ENCODE results near the gene ELFN2. TPM values are rescaled to one million over a fixed set of nuclear protein-coding genes. Genes with fewer than 3 reads are reported as not detected.
A peak's percentile ranks its signal among the peaks of the same experiment; 100 is the strongest.
"Not testable (repeated sequence)": the region's sequence is repeated elsewhere in the genome, so short reads cannot be mapped to it uniquely, and the experiment has no call there.

ELFN2 gene
- total RNA-seq, 2 donors from 2014 or later = not detected

- H3K4me3 ChIP-seq = no peak overlapping the region
- no peaks in the 10 kb centered on the region for H3K4me1 ChIP-seq
- no peak for DNase-seq (ENCODE audit: low spot score)
- H3K9me3 ChIP-seq = no peaks in the 10 kb centered on the region
- no peaks in the 10 kb centered on the region for H3K36me3 ChIP-seq
- no peak for TF ChIP-seq CTCF (IDR thresholded peaks at IDR 0.05)
- H3K27ac ChIP-seq = no peak overlapping the region
- no peaks in the 10 kb centered on the region for H3K27me3 ChIP-seq
Measured at GRCh38 chr22:37402184-37402506, 25.1 kb downstream of the ELFN2 start.

- H3K27me3 ChIP-seq = no peaks in the 10 kb centered on the region
Measured at GRCh38 chr22:37401401-37402183, 25.7 kb downstream of the ELFN2 start.

GRCh38 chr22:37400719-37401118, 26.6 kb downstream of the ELFN2 start:
- no peak overlapping the region for H3K4me3 ChIP-seq
- H3K27ac ChIP-seq = no peak overlapping the region
- no peak for DNase-seq (ENCODE audit: low spot score)
- H3K27me3 ChIP-seq = no peaks in the 10 kb centered on the region
- H3K9me3 ChIP-seq = no peaks in the 10 kb centered on the region
- H3K4me1 ChIP-seq = no peaks in the 10 kb centered on the region
- H3K36me3 ChIP-seq = no peaks in the 10 kb centered on the region
- no peak for TF ChIP-seq CTCF (IDR thresholded peaks at IDR 0.05)

More at GRCh38 chr22:37401401-37402183, 25.7 kb downstream of the ELFN2 start:
- Histone ChIP-seq H3K9me3 (no peaks in the 10 kb centered on the region), H3K4me1 (no peaks in the 10 kb centered on the region), H3K36me3 (no peaks in the 10 kb centered on the region), H3K4me3 (no peak overlapping the region), H3K27ac (no peak overlapping the region)
- no peak for TF ChIP-seq CTCF (IDR thresholded peaks at IDR 0.05)
- DNase-seq (ENCODE audit: low spot score) = peak; percentile 58

- H3K4me1 ChIP-seq; H3K27ac ChIP-seq; H3K4me3 ChIP-seq; H3K36me3 ChIP-seq; H3K27me3 ChIP-seq; H3K9me3 ChIP-seq; DNase-seq (ENCODE audit: low spot score): not testable (repeated sequence)
Measured at GRCh38 chr22:37399457-37399856, 27.8 kb downstream of the ELFN2 start.

- Histone ChIP-seq H3K36me3 (no peaks in the 10 kb centered on the region), H3K9me3 (no peaks in the 10 kb centered on the region), H3K4me1 (no peaks in the 10 kb centered on the region), H3K4me3 (no peak overlapping the region), H3K27ac (no peak overlapping the region), H3K27me3 (no peaks in the 10 kb centered on the region)
- DNase-seq (ENCODE audit: low spot score) = no peak
- no peak for TF ChIP-seq CTCF (IDR thresholded peaks at IDR 0.05)
Measured at GRCh38 chr22:37397226-37397625, 30.1 kb downstream of the ELFN2 start.

- no peaks in the 10 kb centered on the region for H3K27me3 ChIP-seq
- DNase-seq (ENCODE audit: low spot score) = no peak
- H3K9me3 ChIP-seq = no peaks in the 10 kb centered on the region
- TF ChIP-seq CTCF (IDR thresholded peaks at IDR 0.05) = no peak
- no peak overlapping the region for H3K4me3 ChIP-seq
- no peaks in the 10 kb centered on the region for H3K4me1 ChIP-seq
- H3K36me3 ChIP-seq = no peaks in the 10 kb centered on the region
- H3K27ac ChIP-seq = no peak overlapping the region
Measured at GRCh38 chr22:37396488-37397084, 30.7 kb downstream of the ELFN2 start.

All from right atrium auricular region (tissue), 2 donors.